Liver (tissue), 3 donors: ENCODE measurements around the gene LARGE1.

Source experiments
- CTCF ChIP-seq: fragments of 150-350 bp; IDR thresholded peaks from 2 replicates; pipeline ENCODE4 v1.5.1; 2017; ENCODE audit warnings: improper control_type of control experiment, low read depth, low read length; ENCODE audit not compliant: missing input control
- FOXA1 ChIP-seq: IDR thresholded peaks from 2 replicates; pipeline ENCODE4 v1.6.1; 2016; ENCODE audit warnings: antibody characterized with exemption
- GABPA ChIP-seq, 2 donors: IDR thresholded peaks in 1 of 2; conservative IDR thresholded peaks in 1 of 2; 2 replicates each; pipeline ENCODE4 v1.6.1; 2016; ENCODE audit warnings: antibody characterized with exemption in 2 of 2, mild to moderate bottlenecking in 1 of 2, moderate library complexity in 1 of 2
- HNF4A ChIP-seq, 2 donors: conservative IDR thresholded peaks; 2 replicates each; pipeline ENCODE4 v1.6.1; 2016; ENCODE audit warnings: antibody characterized with exemption in 2 of 2, mild to moderate bottlenecking in 2 of 2
- HNF4G ChIP-seq: IDR thresholded peaks from 2 replicates; pipeline ENCODE4 v1.6.1; 2016; ENCODE audit warnings: antibody characterized with exemption
- JUND ChIP-seq, 2 donors: IDR thresholded peaks; 2 replicates each; pipeline ENCODE4 v1.6.1; 2016; ENCODE audit warnings: antibody characterized with exemption in 2 of 2
- MAX ChIP-seq: IDR thresholded peaks from 2 replicates; pipeline ENCODE4 v1.6.1; 2016; ENCODE audit warnings: antibody characterized with exemption
- RAD21 ChIP-seq, 2 donors: IDR thresholded peaks; 2 replicates each; pipeline ENCODE4 v1.6.1; 2016; ENCODE audit warnings: antibody characterized with exemption in 2 of 2, mild to moderate bottlenecking in 2 of 2
- REST ChIP-seq: IDR thresholded peaks from 2 replicates; pipeline ENCODE4 v1.6.1; 2016; ENCODE audit warnings: antibody characterized with exemption, mild to moderate bottlenecking
- RXRA ChIP-seq, 2 donors: IDR thresholded peaks; 2 replicates each; pipeline ENCODE4 v1.6.1; 2017 to 2018; ENCODE audit warnings: antibody characterized with exemption in 2 of 2, mild to moderate bottlenecking in 1 of 2
- SP1 ChIP-seq: IDR thresholded peaks from 2 replicates; pipeline ENCODE4 v1.6.1; 2018; ENCODE audit warnings: antibody characterized with exemption, mild to moderate bottlenecking
- TAF1 ChIP-seq: conservative IDR thresholded peaks from 2 replicates; pipeline ENCODE4 v1.6.1; 2016; ENCODE audit warnings: antibody characterized with exemption, mild to moderate bottlenecking
- YY1 ChIP-seq: IDR thresholded peaks from 2 replicates; pipeline ENCODE4 v1.6.1; 2016; ENCODE audit warnings: antibody characterized with exemption, mild to moderate bottlenecking
- TF ChIP-seq, protein P1 (sequence below): IDR thresholded peaks from 2 replicates; pipeline ENCODE4 v1.6.1; 2016; ENCODE audit warnings: antibody characterized with exemption
- donor health status: healthy.
- donor health status: healthy.

GRCh38 chr22:33908171-33909074, 11.9 kb downstream of the LARGE1 start:
- TF ChIP-seq SP1 (no peak), REST (no peak), CTCF (no peak), MAX (no peak), RXRA (IDR thresholded peaks at IDR 0.05) (no peak), GABPA (IDR thresholded peaks at IDR 0.05 in 1 of 2, conservative IDR thresholded peaks at IDR 0.05 in 1 of 2) (no peak), HNF4A (conservative IDR thresholded peaks at IDR 0.05) (no peak), TAF1 (no peak), YY1 (no peak), HNF4G (no peak), FOXA1 (no peak), RAD21 (IDR thresholded peaks at IDR 0.05) (no peak), JUND (IDR thresholded peaks at IDR 0.05) (no peak)
- TF ChIP-seq, protein P1, sequence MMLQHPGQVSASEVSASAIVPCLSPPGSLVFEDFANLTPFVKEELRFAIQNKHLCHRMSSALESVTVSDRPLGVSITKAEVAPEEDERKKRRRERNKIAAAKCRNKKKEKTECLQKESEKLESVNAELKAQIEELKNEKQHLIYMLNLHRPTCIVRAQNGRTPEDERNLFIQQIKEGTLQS: no peak
